ENCODE data around the gene FBXL7. TPM values are rescaled to one million over a fixed set of nuclear protein-coding genes. Genes with fewer than 3 reads are reported as not detected.
A peak's percentile ranks its signal among the peaks of the same experiment; 100 is the strongest.
"Not testable (repeated sequence)": the region's sequence is repeated elsewhere in the genome, so short reads cannot be mapped to it uniquely, and the experiment has no call there.

Gene FBXL7
- total RNA-seq, 1 donor from 2014 or later: 2.0 TPM

DNA sequence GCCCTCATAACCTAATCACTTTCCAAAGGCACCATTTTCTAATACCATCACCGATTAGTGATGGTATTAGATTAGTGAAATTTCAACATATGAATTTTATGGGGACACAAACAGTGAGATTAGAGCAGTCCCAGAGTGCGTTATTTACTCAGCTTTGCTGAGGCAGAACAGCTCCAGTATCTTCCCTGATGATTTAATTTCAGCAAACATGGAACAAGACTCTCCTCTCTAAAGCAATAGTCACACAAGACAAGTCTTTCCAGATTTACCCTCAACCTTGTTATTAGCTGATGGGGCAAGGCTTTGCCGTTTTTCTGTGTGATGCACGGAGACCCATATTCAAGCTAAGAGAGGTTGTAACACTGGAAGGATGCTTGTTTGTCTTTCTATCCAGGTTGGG is 333.4 kb downstream of the FBXL7 start:
- no peak for ATAC-seq

DNA sequence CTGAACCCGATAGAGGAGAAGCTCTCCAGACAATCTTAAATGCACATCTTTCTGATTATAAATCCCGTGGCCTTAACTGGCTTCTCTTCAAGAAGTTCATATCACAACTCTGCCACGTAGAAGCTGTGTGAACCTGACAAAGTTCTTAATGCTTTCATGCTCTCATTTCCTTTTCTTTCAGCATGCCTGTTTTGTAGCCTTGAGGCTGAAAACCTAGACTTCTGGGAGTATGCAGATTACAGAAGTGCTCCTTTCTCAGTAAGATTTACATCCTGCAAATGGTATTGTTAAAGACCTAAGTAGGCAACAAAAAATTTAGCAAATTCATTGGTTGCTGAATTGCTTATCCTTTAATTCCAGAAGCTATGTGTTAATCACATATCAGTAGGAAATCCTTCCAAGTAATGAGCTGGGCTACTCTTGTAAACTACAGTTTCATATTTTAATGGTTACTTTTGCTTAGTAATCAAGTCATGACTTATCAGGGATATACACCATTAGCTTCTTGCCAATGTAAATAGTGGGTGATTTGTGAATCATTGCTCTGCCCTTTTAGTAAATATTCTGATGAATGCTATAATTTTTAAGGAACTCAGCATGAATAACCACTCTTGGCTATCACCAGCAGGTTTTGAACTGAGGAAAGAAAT is 334.7 kb downstream of the FBXL7 start:
- peak; percentile 97 for ATAC-seq

DNA sequence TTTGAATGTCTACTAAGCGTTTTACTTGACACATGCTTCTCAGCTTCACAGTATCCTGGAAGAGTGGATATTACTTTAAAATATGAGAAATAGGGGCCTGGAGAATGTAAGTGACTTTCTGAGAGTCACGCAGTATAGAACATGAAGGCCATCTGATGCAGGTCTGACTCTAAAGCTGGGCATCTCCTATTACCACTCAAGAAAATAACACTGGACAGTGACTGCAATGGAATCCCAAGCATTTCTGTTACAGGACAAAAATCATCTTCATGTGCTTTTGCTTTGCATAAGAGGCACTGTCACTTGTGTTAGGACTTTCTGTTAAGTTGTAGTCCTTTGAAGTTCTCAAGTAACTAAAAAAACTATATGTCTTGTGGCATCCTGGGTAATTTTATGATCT is 335.5 kb downstream of the FBXL7 start:
- ATAC-seq: no peak

- no peak for ATAC-seq
These were observed 337.7 kb downstream of the FBXL7 start for GRCh38 chr5:15837551-15838289.

DNA sequence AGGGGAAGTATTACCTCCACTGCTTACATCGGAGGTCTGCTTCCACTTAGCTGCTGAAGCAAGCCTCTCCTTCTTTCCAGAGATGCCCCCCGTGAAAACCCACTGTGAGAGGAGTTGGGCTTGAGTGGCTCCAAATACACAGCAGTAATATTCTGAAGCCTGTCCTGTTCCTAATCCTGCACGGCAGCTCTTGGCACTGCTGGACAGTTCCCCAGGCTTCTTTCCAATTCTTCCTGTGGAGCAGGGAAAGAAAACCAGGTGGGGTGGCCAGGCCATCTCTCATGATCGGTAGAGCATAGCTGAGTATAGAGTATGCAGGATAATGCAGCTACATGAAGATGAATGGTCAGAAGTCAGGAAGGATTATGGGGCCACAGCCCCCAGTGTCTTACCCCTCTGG is 344.3 kb downstream of the FBXL7 start:
- ATAC-seq: no peak

DNA sequence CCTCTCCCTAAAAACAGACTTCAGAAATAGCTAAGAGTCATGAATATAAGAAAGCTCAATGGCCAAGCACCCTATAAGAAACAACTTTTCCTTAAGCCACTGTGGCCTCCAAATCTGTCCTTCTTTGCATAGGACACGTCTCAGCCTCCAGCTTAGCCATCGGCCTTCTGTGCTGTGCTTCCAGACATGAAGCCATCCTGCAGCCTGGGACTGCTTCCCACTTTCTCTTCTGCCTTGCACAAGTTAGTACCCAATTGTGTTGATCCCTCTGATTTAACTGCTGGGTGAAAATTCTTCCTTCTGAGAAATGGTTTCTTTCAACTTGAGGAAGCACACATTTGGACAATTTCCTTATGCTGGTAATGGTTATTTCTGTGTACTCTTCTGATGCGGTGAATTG is 344.9 kb downstream of the FBXL7 start:
- ATAC-seq: no peak

GRCh38 chr5:15850536-15850935 is 350.6 kb downstream of the FBXL7 start:
- no peak for ATAC-seq

- peak; percentile 49 for ATAC-seq
These were observed 351.0 kb downstream of the FBXL7 start for GRCh38 chr5:15850939-15851341.

- ATAC-seq: no peak
These were observed 352.2 kb downstream of the FBXL7 start for GRCh38 chr5:15852217-15852616.

DNA sequence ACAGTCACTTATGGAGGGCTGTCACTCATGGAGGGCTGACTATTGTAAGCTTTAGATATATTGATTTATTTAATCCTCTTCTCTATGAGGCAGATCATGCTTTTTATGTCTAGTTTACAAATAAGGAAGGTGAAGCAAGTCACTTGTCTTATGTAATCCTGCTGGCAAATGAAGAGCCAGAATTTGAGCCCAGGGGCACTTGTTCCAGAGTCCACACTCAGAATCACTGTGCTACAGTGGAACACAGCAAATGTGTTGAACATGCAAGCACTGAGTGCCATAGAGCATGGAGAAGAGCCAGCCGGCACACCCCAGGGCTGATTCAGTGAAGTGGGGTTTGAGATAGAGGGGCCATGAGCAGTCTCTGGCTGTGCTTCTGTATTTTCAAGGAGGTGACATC is 353.0 kb downstream of the FBXL7 start:
- ATAC-seq: no peak

DNA sequence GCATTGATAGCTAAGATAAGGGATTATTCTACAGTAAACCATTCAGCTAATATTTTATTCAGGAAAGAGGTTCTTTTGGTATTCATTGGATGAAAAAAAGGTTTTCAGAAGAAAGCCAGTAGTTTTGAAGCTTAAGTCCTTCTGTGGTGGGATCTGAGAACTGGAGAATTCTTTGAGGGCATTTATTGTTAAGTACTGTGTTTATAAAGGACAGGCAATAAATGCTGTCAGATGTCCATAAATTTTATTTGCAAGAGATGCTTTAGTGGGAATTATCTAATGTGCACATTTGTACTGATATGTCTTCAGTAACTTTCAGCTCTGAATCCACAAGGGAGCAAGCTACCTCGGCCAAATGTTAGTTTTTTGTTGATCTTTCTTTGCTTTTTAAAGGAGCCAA is 358.3 kb downstream of the FBXL7 start:
- no peak for ATAC-seq

DNA sequence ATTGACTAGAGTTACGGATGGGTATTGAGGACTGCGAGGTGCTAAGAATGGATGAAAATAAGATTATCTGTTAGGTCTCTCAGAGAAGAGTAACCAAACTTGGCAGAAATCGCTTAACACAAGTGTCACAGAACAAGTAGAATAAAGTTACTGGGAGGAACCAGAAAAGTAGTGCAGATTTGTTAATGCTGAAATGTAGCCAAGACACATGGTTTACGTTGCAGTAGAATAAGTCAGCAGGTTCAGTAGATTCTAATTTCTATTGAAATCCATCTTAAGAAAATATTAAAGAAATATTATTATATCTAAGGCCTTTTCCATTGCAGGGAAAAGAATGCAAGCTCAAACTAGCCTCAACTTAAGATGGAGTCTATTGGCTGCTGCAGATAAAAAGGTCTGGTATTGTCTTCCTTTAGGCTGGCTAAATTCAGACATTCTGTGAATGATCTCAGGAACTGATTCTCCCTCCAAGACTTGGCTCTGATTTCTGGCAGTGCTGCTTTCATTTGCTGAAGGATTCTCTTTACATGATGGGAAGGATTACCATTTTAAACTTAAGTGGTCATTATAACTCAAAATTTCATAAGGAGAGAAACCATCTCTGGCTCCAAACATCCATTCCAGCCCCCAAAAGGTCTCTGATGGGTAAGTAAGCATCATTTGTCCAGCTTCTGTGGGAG is 364.7 kb downstream of the FBXL7 start:
- no peak for ATAC-seq

- not testable (repeated sequence) for ATAC-seq
These were observed 372.3 kb downstream of the FBXL7 start for GRCh38 chr5:15872259-15872658.

- no peak for ATAC-seq
These were observed 377.9 kb downstream of the FBXL7 start for GRCh38 chr5:15877914-15878313.

DNA sequence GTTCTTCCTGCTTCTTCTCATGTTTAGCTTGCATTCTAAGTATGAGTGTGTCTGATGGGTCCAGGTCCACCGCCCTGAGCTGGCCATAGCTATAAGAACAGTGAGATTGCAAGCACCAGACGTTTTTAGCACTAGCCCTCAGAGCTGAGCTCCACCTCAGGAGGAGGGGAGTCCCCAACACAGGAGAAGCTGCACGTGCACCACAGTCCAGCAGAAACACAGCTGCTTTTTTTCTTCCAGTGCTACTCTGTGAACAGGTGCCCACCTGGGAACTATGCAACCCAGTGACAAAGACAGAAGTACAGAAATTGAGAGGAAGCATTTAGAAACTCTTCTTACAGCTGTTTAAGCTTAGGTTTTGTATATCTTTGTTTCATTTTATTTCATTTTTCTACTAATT is 380.2 kb downstream of the FBXL7 start:
- no peak for ATAC-seq

GRCh38 chr5:15885156-15885555 is 385.2 kb downstream of the FBXL7 start:
- no peak for ATAC-seq

DNA sequence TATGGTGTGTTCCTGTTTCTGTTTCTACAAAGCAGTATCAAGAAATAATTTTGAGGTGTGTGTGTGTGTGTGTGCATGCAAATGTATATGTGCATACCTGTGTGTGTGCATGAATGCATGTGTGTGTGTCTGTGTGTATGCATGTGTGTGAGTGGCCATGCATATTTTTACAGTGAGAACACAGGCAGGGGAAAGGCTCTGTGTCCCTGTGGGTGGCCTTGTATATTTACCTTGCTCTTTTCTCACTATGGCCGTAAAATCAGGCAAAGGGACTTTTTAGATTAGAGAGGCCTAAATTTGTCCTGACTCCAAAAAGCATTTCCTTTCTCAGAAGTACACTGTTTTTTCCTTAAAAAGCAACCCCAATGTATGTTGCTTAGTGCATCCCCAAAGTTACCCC is 386.2 kb downstream of the FBXL7 start:
- ATAC-seq: no peak

DNA sequence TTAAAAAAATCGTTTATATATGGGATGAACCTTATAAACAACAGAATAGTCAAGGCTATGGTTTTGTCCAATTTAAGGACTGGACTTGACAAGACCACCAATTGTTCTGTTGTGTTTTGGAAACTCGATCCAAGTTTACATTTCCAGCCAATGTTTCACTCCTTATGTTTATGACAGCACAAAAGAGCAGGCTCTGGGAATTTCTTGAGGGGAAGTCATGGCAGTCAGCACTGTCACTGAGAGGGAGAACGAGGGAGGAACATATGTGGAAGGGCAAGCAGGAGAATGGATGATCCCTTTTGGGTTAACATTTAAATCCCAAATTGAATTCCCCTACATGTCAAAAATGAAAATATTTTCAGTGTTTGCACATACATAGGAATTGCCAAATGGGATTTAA is 387.1 kb downstream of the FBXL7 start:
- no peak for ATAC-seq

DNA sequence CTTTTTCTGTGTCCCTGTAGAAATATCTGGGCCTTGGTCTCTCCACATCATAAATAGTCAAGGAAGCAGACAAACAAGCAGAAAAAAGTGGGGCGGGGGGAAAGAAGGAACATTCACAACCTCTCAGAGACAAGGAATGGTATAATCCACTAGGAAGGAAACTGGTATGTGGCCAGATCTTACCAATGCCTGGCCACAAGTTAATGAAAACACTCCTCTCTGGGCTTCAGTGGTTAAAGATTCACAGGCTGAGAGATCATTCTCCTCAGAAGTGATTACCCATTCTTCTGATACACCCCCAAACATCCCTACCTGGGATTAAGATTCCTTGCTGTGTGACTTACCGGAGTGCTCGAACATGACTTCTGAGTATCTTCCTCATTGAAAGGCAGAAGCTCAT is 389.0 kb downstream of the FBXL7 start:
- no peak for ATAC-seq

GRCh38 chr5:15893866-15894265 is 393.9 kb downstream of the FBXL7 start:
- no peak for ATAC-seq

DNA sequence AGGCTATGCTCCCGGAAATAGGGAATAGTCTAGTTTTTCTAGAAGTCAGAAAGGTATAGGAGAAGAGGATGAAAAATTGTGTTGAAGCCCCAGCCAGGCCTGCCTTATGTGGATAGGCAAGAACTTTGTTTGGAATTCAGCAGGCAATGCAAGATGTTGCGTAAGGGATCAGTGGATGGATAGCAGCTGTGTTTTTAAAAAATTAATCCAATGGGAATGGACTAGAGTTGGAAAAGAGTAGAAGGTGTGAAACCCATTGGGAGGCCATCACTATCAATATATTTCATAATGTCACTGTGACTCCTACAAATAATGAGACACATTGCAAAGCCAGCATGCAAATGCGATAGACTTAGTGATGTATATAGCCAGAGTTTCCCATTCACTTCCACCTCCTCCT is 397.7 kb downstream of the FBXL7 start:
- no peak for ATAC-seq

- no peak for ATAC-seq
These were observed 398.7 kb downstream of the FBXL7 start for GRCh38 chr5:15898641-15899040.

- ATAC-seq: no peak
These were observed 399.5 kb downstream of the FBXL7 start for GRCh38 chr5:15899481-15899880.

- ATAC-seq: no peak
These were observed 401.2 kb downstream of the FBXL7 start for GRCh38 chr5:15901151-15901550.
